ENCODE results near the gene UBXN4. TPM values are rescaled to one million over a fixed set of nuclear protein-coding genes. Genes with fewer than 3 reads are reported as not detected.

The UBXN4 gene
- total RNA-seq, 1 donor from 2014 or later: 88.1 TPM

GRCh38 chr2:135736546-135736945 is 5.1 kb upstream of the UBXN4 start:
- TF ChIP-seq, protein P1, sequence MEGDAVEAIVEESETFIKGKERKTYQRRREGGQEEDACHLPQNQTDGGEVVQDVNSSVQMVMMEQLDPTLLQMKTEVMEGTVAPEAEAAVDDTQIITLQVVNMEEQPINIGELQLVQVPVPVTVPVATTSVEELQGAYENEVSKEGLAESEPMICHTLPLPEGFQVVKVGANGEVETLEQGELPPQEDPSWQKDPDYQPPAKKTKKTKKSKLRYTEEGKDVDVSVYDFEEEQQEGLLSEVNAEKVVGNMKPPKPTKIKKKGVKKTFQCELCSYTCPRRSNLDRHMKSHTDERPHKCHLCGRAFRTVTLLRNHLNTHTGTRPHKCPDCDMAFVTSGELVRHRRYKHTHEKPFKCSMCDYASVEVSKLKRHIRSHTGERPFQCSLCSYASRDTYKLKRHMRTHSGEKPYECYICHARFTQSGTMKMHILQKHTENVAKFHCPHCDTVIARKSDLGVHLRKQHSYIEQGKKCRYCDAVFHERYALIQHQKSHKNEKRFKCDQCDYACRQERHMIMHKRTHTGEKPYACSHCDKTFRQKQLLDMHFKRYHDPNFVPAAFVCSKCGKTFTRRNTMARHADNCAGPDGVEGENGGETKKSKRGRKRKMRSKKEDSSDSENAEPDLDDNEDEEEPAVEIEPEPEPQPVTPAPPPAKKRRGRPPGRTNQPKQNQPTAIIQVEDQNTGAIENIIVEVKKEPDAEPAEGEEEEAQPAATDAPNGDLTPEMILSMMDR (IDR thresholded peaks at IDR 0.05): no peak
- Histone ChIP-seq H3K4me3 (no peak overlapping the region), H3K36me3 (no peaks in the 10 kb centered on the region), H3K27me3 (ENCODE audit: low read depth) (no peaks in the 10 kb centered on the region), H3K4me1 (no peaks in the 10 kb centered on the region), H3K27ac (no peak overlapping the region), H3K9me3 (no peaks in the 10 kb centered on the region)
- DNase-seq: no peak
- no peak for ATAC-seq
- intact Hi-C loops (cut with DNase I): no loop called here

DNA sequence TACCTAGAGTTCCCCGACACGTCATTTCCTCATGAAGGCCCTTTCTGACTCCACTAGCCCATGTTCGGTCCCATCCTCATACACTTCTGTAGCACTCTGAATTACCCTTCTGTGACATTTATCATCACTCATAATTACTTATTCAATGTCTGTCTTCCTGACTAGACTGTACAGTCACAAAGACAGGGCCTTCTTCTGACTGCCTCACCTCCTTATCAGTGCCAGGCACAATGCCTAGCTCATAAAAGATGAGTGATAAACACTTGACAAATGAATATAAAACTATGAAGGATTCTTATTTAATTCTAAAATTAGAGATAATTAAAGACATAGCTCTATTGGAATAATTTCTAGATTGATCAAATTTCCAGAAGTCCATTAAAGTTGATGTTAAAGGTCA is 1.4 kb upstream of the UBXN4 start:
- H3K27me3 ChIP-seq (ENCODE audit: low read depth): no peaks in the 10 kb centered on the region
- no peak for DNase-seq
- H3K4me3 ChIP-seq: no peak overlapping the region
- H3K4me1 ChIP-seq: peaks cover 25% of the 10 kb centered on the region
- peaks cover 5% of the 10 kb centered on the region for H3K36me3 ChIP-seq
- no peaks in the 10 kb centered on the region for H3K9me3 ChIP-seq
- intact Hi-C loops (cut with DNase I): no loop called here
- no peak for ATAC-seq
- TF ChIP-seq, protein P1 (IDR thresholded peaks at IDR 0.05): no peak
- no peak overlapping the region for H3K27ac ChIP-seq

- TF ChIP-seq, protein P1 (IDR thresholded peaks at IDR 0.05): no peak
- Histone ChIP-seq H3K9me3 (no peaks in the 10 kb centered on the region), H3K4me1 (peaks cover 30% of the 10 kb centered on the region), H3K4me3 (no peak overlapping the region), H3K36me3 (peaks cover 13% of the 10 kb centered on the region), H3K27me3 (ENCODE audit: low read depth) (no peaks in the 10 kb centered on the region), H3K27ac (peak overlapping the region; percentile 99)
- intact Hi-C loops (cut with DNase I): no loop called here
- ATAC-seq (no peak), DNase-seq (no peak)
Observed at GRCh38 chr2:135741043-135741394, 636 bp upstream of the UBXN4 start.

DNA sequence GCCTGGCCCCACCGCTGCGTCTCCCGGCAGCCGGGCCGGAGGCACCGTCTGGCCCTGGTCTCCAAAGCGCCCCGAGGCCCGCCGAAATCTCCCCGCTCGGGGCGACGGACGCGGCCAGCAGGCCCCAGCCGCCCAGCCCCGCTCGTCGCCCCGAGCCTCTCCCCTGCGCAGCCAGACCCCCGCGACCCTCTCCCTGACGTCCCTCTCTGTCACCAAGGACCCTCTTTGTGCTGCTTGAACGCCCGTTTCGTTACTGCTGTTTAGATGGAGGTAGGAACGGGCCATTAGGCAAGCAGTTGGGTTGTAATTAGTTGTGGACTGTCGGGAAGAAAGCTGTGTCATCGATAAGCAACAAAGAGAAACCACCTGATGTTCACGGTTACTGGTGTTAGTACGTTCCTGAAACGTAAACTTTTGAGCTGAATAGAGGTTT is 686 bp downstream of the UBXN4 start:
- DNase-seq: no peak
- H3K27ac ChIP-seq: peak overlapping the region; percentile 99
- no peaks in the 10 kb centered on the region for H3K27me3 ChIP-seq (ENCODE audit: low read depth)
- H3K9me3 ChIP-seq: no peaks in the 10 kb centered on the region
- intact Hi-C loops (cut with DNase I): no loop called here
- peaks cover 33% of the 10 kb centered on the region for H3K4me1 ChIP-seq
- TF ChIP-seq, protein P1 (IDR thresholded peaks at IDR 0.05): no peak
- peaks cover 14% of the 10 kb centered on the region for H3K36me3 ChIP-seq
- ATAC-seq: peak; percentile 65 to 67
- peak overlapping the region; percentile 88 for H3K4me3 ChIP-seq

- no peak for DNase-seq
- TF ChIP-seq, protein P1 (IDR thresholded peaks at IDR 0.05): no peak
- Histone ChIP-seq H3K4me3 (peak overlapping the region; percentile 88), H3K27me3 (ENCODE audit: low read depth) (no peaks in the 10 kb centered on the region), H3K36me3 (peaks cover 29% of the 10 kb centered on the region), H3K4me1 (peaks cover 33% of the 10 kb centered on the region), H3K9me3 (no peaks in the 10 kb centered on the region), H3K27ac (no peak overlapping the region)
- intact Hi-C loops (cut with DNase I): no loop called here
- no peak for ATAC-seq
Observed at GRCh38 chr2:135743860-135744259, 2.2 kb downstream of the UBXN4 start.
